ENCODE data around the gene TMTC2. TPM values are rescaled to one million over a fixed set of nuclear protein-coding genes. Genes with fewer than 3 reads are reported as not detected.

TMTC2 gene
- total RNA-seq, 1 donor from 2014 or later, result 37.9 TPM

DNA sequence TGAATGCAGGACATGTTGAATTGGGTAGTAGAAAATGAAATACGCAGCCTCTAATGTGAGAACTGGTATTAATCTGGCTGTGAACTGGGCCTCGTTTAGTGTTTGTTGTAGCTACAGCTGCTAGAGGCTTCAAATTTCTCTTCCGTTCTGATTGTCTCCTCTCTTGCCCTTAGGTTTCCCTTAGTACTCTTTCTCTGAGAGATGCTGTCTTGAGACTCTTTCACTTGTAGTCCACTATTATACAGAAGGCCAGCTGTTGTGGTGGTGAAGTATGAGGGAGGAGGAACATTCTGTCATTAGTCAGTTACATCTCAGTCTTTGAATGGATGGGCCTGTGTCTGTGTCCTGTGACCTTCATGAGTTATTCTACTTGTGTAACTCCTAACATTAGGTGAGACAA is 322.0 kb downstream of the TMTC2 start:
- TF ChIP-seq CTCF (IDR thresholded peaks at IDR 0.05), result no peak
- ATAC-seq, result no peak
- no peak overlapping the region for H3K4me3 ChIP-seq

GRCh38 chr12:83010169-83010804 is 323.6 kb downstream of the TMTC2 start:
- H3K4me1 ChIP-seq, result no peaks in the 10 kb centered on the region
- no peaks in the 10 kb centered on the region for H3K36me3 ChIP-seq
- no peaks in the 10 kb centered on the region for H3K9me3 ChIP-seq
- H3K27ac ChIP-seq, result no peak overlapping the region
- intact Hi-C loops (cut with DNase I), result no loop called here
- DNase-seq (no peak), ATAC-seq (no peak)
- H3K27me3 ChIP-seq, result no peaks in the 10 kb centered on the region
- no peak overlapping the region for H3K4me3 ChIP-seq
- no peak for TF ChIP-seq CTCF (IDR thresholded peaks at IDR 0.05)

More for the DNA sequence above, 322.0 kb downstream of the TMTC2 start:
- Histone ChIP-seq H3K4me1 (no peaks in the 10 kb centered on the region), H3K36me3 (no peaks in the 10 kb centered on the region), H3K27me3 (no peaks in the 10 kb centered on the region), H3K9me3 (no peaks in the 10 kb centered on the region), H3K27ac (no peak overlapping the region)
- no peak for DNase-seq
- intact Hi-C loops (cut with DNase I), result no loop called here

GRCh38 chr12:83015390-83016217 is 328.9 kb downstream of the TMTC2 start:
- TF ChIP-seq CTCF (IDR thresholded peaks at IDR 0.05), result no peak

GRCh38 chr12:83016218-83016835 is 329.6 kb downstream of the TMTC2 start:
- ATAC-seq (peak; percentile 90), DNase-seq (no peak)
- Histone ChIP-seq H3K4me3 (peak overlapping the region; percentile 33), H3K27ac (no peak overlapping the region), H3K4me1 (no peaks in the 10 kb centered on the region), H3K9me3 (no peaks in the 10 kb centered on the region), H3K27me3 (no peaks in the 10 kb centered on the region), H3K36me3 (no peaks in the 10 kb centered on the region)
- TF ChIP-seq CTCF (IDR thresholded peaks at IDR 0.05), result no peak
- intact Hi-C loops (cut with DNase I), result no loop called here

More at GRCh38 chr12:83015390-83016217, 328.9 kb downstream of the TMTC2 start:
- Histone ChIP-seq H3K36me3 (no peaks in the 10 kb centered on the region), H3K9me3 (no peaks in the 10 kb centered on the region), H3K4me1 (no peaks in the 10 kb centered on the region), H3K4me3 (peak overlapping the region; percentile 33), H3K27me3 (no peaks in the 10 kb centered on the region), H3K27ac (no peak overlapping the region)
- DNase-seq (no peak), ATAC-seq (peak; percentile 38)
- intact Hi-C loops (cut with DNase I), result no loop called here

- TF ChIP-seq CTCF (IDR thresholded peaks at IDR 0.05), result no peak
- no peak for DNase-seq
- H3K9me3 ChIP-seq, result no peaks in the 10 kb centered on the region
- ATAC-seq, result no peak
- no peak overlapping the region for H3K4me3 ChIP-seq
- intact Hi-C loops (cut with DNase I), result no loop called here
- no peaks in the 10 kb centered on the region for H3K27me3 ChIP-seq
- H3K27ac ChIP-seq, result no peak overlapping the region
- no peaks in the 10 kb centered on the region for H3K4me1 ChIP-seq
- H3K36me3 ChIP-seq, result no peaks in the 10 kb centered on the region
Observed at GRCh38 chr12:83016991-83017390, 330.3 kb downstream of the TMTC2 start.

All from upper lobe of right lung (tissue), 1 donor.